Thyroid gland (tissue), 4 donors: ENCODE results near the gene C10orf90. TPM values are rescaled to one million over a fixed set of nuclear protein-coding genes. Genes with fewer than 3 reads are reported as not detected.

ENCODE experiments used
- DNase-seq, 2 donors: peaks; one replicate each; pipeline ENCODE4 v3.0.0-alpha.2; 2019
- H3K27ac ChIP-seq, 3 donors: fragments of 200-600 bp; sonication (generic); 1 replicate in 2 of 3; 2 replicates in 1 of 3; pipeline ENCODE4 v1.5.1; 2016 to 2019; ENCODE audit warnings: mild to moderate bottlenecking in 1 of 3, moderate library complexity in 1 of 3
- H3K27me3 ChIP-seq: fragments of 200-600 bp; sonication (generic); one replicate; pipeline ENCODE4 v1.5.1; 2019
- H3K36me3 ChIP-seq, 2 donors: fragments of 200-600 bp; sonication (generic); one replicate each; pipeline ENCODE4 v1.5.1; 2016 to 2019
- H3K4me1 ChIP-seq, 2 donors: fragments of 200-600 bp; sonication (generic); one replicate each; pipeline ENCODE4 v1.5.1; 2017 to 2019
- H3K4me3 ChIP-seq, 3 donors: fragments of 200-600 bp; sonication (generic); replicated peaks in 1 of 3; 1 replicate in 2 of 3; 2 replicates in 1 of 3; pipeline ENCODE4 v1.5.1; 2016; ENCODE audit warnings: mild to moderate bottlenecking in 1 of 3
- H3K9me3 ChIP-seq: fragments of 200-600 bp; sonication (generic); one replicate; pipeline ENCODE4 v1.5.1; 2017
- CTCF ChIP-seq, 6 experiments: fragments of 200-600 bp in 3 of 6; fragments of 450-650 bp in 3 of 6; sonication (generic) in 3 of 6; IDR thresholded peaks; one replicate each; pipeline ENCODE4 v1.5.1; 2016 to 2019; ENCODE audit warnings: antibody characterized with exemption in 6 of 6, mild to moderate bottlenecking in 2 of 6, inconsistent platforms in 1 of 6, moderate library complexity in 1 of 6
- POLR2A ChIP-seq, 2 donors: fragments of 450-650 bp; IDR thresholded peaks; one replicate each; pipeline ENCODE4 v1.6.1; 2017; ENCODE audit warnings: antibody characterized with exemption in 2 of 2, mild to moderate bottlenecking in 2 of 2, moderate library complexity in 1 of 2
- WGBS, 2 donors: methylation state at CpG; one replicate each; pipeline ENCODE4 v1.1.5; 2017; 5-methylcytosine and 5-hydroxymethylcytosine counted together
- intact Hi-C: fragments of 100-400 bp; cut with DNase I; formaldehyde crosslinking; loops from one replicate; pipeline ENCODE4 v1.15.1; 2023
- total RNA-seq, 4 donors: library from RNA; depleted of rRNA; stranded (reverse); fragments of >200 nt; gene quantifications; one replicate each; pipeline ENCODE4 v1.2.3, GENCODE V29; 2016

C10orf90 gene
- total RNA-seq, 4 donors from 2014 or later = 0.45 to 5.1 (median 2.0) TPM

- DNase-seq = no peak
- 93 to 95% methylated on average over 5 of the region's 5 CpGs for WGBS, 2 donors
- H3K36me3 ChIP-seq = no peaks in the 10 kb centered on the region
- H3K27ac ChIP-seq = no peak overlapping the region
- intact Hi-C loops = no loop called here
- H3K4me3 ChIP-seq = no peak overlapping the region
- H3K27me3 ChIP-seq = no peaks in the 10 kb centered on the region
- no peak for TF ChIP-seq POLR2A (IDR thresholded peaks at IDR 0.05)
- no peak for TF ChIP-seq CTCF (IDR thresholded peaks at IDR 0.05)
- no peaks in the 10 kb centered on the region for H3K9me3 ChIP-seq
- no peaks in the 10 kb centered on the region for H3K4me1 ChIP-seq
Observed at GRCh38 chr10:126456632-126457031, 213.9 kb downstream of the C10orf90 start.

GRCh38 chr10:126455766-126456405 lies 214.6 kb downstream of the C10orf90 start:
- H3K9me3 ChIP-seq = no peaks in the 10 kb centered on the region
- no peaks in the 10 kb centered on the region for H3K36me3 ChIP-seq
- DNase-seq = no peak
- 65 to 79% methylated on average over 11 of the region's 11 CpGs for WGBS, 2 donors
- intact Hi-C loops = no loop called here
- no peaks in the 10 kb centered on the region for H3K27me3 ChIP-seq
- H3K27ac ChIP-seq = no peak overlapping the region
- TF ChIP-seq CTCF (IDR thresholded peaks at IDR 0.05) = no peak
- TF ChIP-seq POLR2A (IDR thresholded peaks at IDR 0.05) = no peak
- H3K4me1 ChIP-seq = no peaks in the 10 kb centered on the region
- no peak overlapping the region for H3K4me3 ChIP-seq

GRCh38 chr10:126455036-126455765 lies 215.3 kb downstream of the C10orf90 start:
- Histone ChIP-seq H3K4me3 (no peak overlapping the region), H3K9me3 (no peaks in the 10 kb centered on the region), H3K4me1 (no peaks in the 10 kb centered on the region), H3K36me3 (no peaks in the 10 kb centered on the region), H3K27me3 (no peaks in the 10 kb centered on the region), H3K27ac (no peak overlapping the region)
- TF ChIP-seq POLR2A (IDR thresholded peaks at IDR 0.05) (no peak), CTCF (IDR thresholded peaks at IDR 0.05) (no peak)
- WGBS, 2 donors = 88 to 96% methylated on average over 8 of the region's 8 CpGs
- no peak for DNase-seq
- intact Hi-C loops = no loop called here

GRCh38 chr10:126454045-126454751 lies 216.3 kb downstream of the C10orf90 start:
- H3K27me3 ChIP-seq = no peaks in the 10 kb centered on the region
- H3K4me1 ChIP-seq = no peaks in the 10 kb centered on the region
- H3K36me3 ChIP-seq = no peaks in the 10 kb centered on the region
- intact Hi-C loops = no loop called here
- WGBS, 2 donors = 89 to 96% methylated on average over 4 of the region's 4 CpGs
- H3K4me3 ChIP-seq = no peak overlapping the region
- no peak overlapping the region for H3K27ac ChIP-seq
- no peak for DNase-seq
- H3K9me3 ChIP-seq = no peaks in the 10 kb centered on the region
- TF ChIP-seq CTCF (IDR thresholded peaks at IDR 0.05) (no peak), POLR2A (IDR thresholded peaks at IDR 0.05) (no peak)

GRCh38 chr10:126452245-126452644 lies 218.2 kb downstream of the C10orf90 start:
- intact Hi-C loops = no loop called here

More at GRCh38 chr10:126452245-126452644, 218.2 kb downstream of the C10orf90 start:
- no peak for DNase-seq
- no peak overlapping the region for H3K4me3 ChIP-seq
- no peaks in the 10 kb centered on the region for H3K4me1 ChIP-seq
- TF ChIP-seq POLR2A (IDR thresholded peaks at IDR 0.05) (no peak), CTCF (IDR thresholded peaks at IDR 0.05) (no peak)
- no peaks in the 10 kb centered on the region for H3K36me3 ChIP-seq
- H3K27me3 ChIP-seq = no peaks in the 10 kb centered on the region
- WGBS, 2 donors = 83 to 84% methylated on average over 2 of the region's 2 CpGs
- no peak overlapping the region for H3K27ac ChIP-seq
- H3K9me3 ChIP-seq = no peaks in the 10 kb centered on the region
